ENCODE data around the gene SLC39A7. TPM values are rescaled to one million over a fixed set of nuclear protein-coding genes. Genes with fewer than 3 reads are reported as not detected.

The SLC39A7 gene
- total and polyA plus RNA-seq, 2 of the 13 experiments (the other 11 are each of a cell fraction or from before 2014, with no cell fraction given) = 142 to 229 TPM

GRCh38 chr6:33197431-33198048 lies 3.1 kb upstream of the SLC39A7 start (continued):
- TF ChIP-seq ZBTB33 (CRISPR knock-in tag; IDR thresholded peaks at IDR 0.05) (peak; percentile 62), FOXP4 (CRISPR knock-in tag; IDR thresholded peaks at IDR 0.05) (0 out of 2 replicates have a peak, but pooled peaks have one; percentile 6), MTF1 (CRISPR knock-in tag; IDR thresholded peaks at IDR 0.05) (no peak), REL (CRISPR knock-in tag; conservative IDR thresholded peaks at IDR 0.05) (no peak), PHF20 (CRISPR knock-in tag; IDR thresholded peaks at IDR 0.05) (no peak), PAX8 (CRISPR knock-in tag; IDR thresholded peaks at IDR 0.05; ENCODE audit: borderline replicate concordance) (0 out of 2 replicates have a peak, but pooled peaks have one; percentile 30), HMG20A (CRISPR knock-in tag; IDR thresholded peaks at IDR 0.05; ENCODE audit: borderline replicate concordance) (0 out of 2 replicates have a peak, but pooled peaks have one; percentile 48), SAFB2 (CRISPR knock-in tag; IDR thresholded peaks at IDR 0.05; ENCODE audit: borderline replicate concordance, low read depth) (no peak), CTCF (CRISPR knock-in tag; IDR thresholded peaks at IDR 0.05) (peak; percentile 91), HNRNPLL (IDR thresholded peaks at IDR 0.05; ENCODE audit: low read depth, low read length, poor library complexity, severe bottlenecking) (peak; percentile 33), SRSF1 (optimal IDR thresholded peaks at IDR 0.05; ENCODE audit: low read depth, low read length) (no peak), ZZZ3 (CRISPR knock-in tag; IDR thresholded peaks at IDR 0.05; ENCODE audit: borderline replicate concordance) (0 out of 2 replicates have a peak, but pooled peaks have one; percentile 35), ZBTB4 (CRISPR knock-in tag; IDR thresholded peaks at IDR 0.05; ENCODE audit: borderline replicate concordance) (0 out of 2 replicates have a peak, but pooled peaks have one; percentile 51), ZSCAN22 (CRISPR knock-in tag; IDR thresholded peaks at IDR 0.05) (no peak), HDAC1 (CRISPR knock-in tag; IDR thresholded peaks at IDR 0.05) (no peak), SIX4 (CRISPR knock-in tag; IDR thresholded peaks at IDR 0.05) (0 out of 2 replicates have a peak, but pooled peaks have one; percentile 14)
